H1 (cell line): ENCODE results near the gene CYTH1. TPM values are rescaled to one million over a fixed set of nuclear protein-coding genes. Genes with fewer than 3 reads are reported as not detected.

Experiments
- ASH2L ChIP-seq: fragments of 200-600, 300-600 bp; sonication (generic); IDR thresholded peaks from one replicate; pipeline ENCODE4 v1.7.1; 2017; ENCODE audit warnings: low read length
- CHD7 ChIP-seq: fragments of 300-600 bp; sonication (generic); IDR thresholded peaks from 2 replicates; pipeline ENCODE4 v1.7.1; 2012; ENCODE audit warnings: low read length, moderate library complexity, mild to moderate bottlenecking, inconsistent platforms; ENCODE audit not compliant: insufficient replicate concordance
- CTCF ChIP-seq, 3 experiments: IDR thresholded peaks; 1 replicate in 2 of 3; 2 replicates in 1 of 3; pipeline versions ENCODE4 v1.5.1 to v1.6.1; 2011; ENCODE audit warnings: low read length in 3 of 3, mild to moderate bottlenecking in 3 of 3, inconsistent platforms in 2 of 3, low read depth in 1 of 3, moderate library complexity in 1 of 3; ENCODE audit not compliant: insufficient read depth in 1 of 3; ENCODE audit errors: control extremely low read depth in 1 of 3
- KDM1A ChIP-seq: fragments of 200-600, 300-600 bp; sonication (generic); IDR thresholded peaks from 2 replicates; pipeline ENCODE4 v1.7.1; 2016; ENCODE audit warnings: mild to moderate bottlenecking, low read length, borderline replicate concordance
- KDM5A ChIP-seq: fragments of 200-600 bp; IDR thresholded peaks from 2 replicates; pipeline ENCODE4 v1.7.1; 2012; ENCODE audit warnings: mild to moderate bottlenecking, low read length, inconsistent platforms, mixed read lengths
- USF2 ChIP-seq: IDR thresholded peaks from 2 replicates; pipeline ENCODE4 v1.6.1; 2011; ENCODE audit warnings: low read length, improper control_type of control experiment
- polyA plus RNA-seq, 7 experiments: library from polyadenylated mRNA; depleted of rRNA in 3 of 7; stranded (reverse) in 5 of 7; unstranded in 2 of 7; fragments of >200 nt in 5 of 7; fragments of 200-250 nt in 2 of 7; gene quantifications; 1 replicate in 5 of 7; 2 replicates in 1 of 7; 4 replicates in 1 of 7; pipeline versions ENCODE4 v1.2.1 to v1.2.3, GENCODE V29; 2011 to 2013; ENCODE audit warnings: missing spikeins in 2 of 7, mixed read lengths in 2 of 7
- total RNA-seq: library from RNA; stranded (reverse); fragmentation: NEBNext Ultra II Directional; extraction: Animal tissue kit (Norgen Biotek cat#: 25700); gene quantifications from 2 replicates; pipeline ENCODE4 v1.2.1, GENCODE V29; 2021

Gene CYTH1
- total and polyA plus RNA-seq, 2 of the 8 experiments (the other 6 are each of a cell fraction or from before 2014, with no cell fraction given) = 12.8 to 14.8 TPM

- TF ChIP-seq CHD7 (no peak), KDM1A (no peak; the same call in 1 of the 2 replicates), CTCF (IDR thresholded peaks at IDR 0.05; ENCODE audit: control extremely low read depth in 1 of 3, insufficient read depth in 1 of 3, low read depth in 1 of 3, low read length in 3 of 3) (no peak), KDM5A (no peak), USF2 (no peak), ASH2L (peak; percentile 36)
Measured at GRCh38 chr17:78723001-78723796, 58.9 kb downstream of the CYTH1 start (continued).
